Natural killer cell treated with Interleukin-12 subunit alpha and Interleukin-12 subunit beta and Interleukin-15 and Interleukin-18, amount 100 ng/mL, for 72 hours (primary cell): Measurements from ENCODE around the gene ZGPAT. TPM values are rescaled to one million over a fixed set of nuclear protein-coding genes. Genes with fewer than 3 reads are reported as not detected.

Experiments
- ATAC-seq, 2 donors: fragments of 150-1000 bp; cut with Tn5 transposase in 1 of 2; sonication (Bioruptor Pico), chemical (Tn5 transposase) in 1 of 2; 2 replicates each; pipeline ENCODE4 v1.10.0; 2021
- DNase-seq: peaks from one replicate; pipeline ENCODE4 v3.0.0; 2022; ENCODE audit warnings: low spot score
- H3K27ac Mint-ChIP-seq, 2 donors: 1 replicate in 1 of 2; 2 replicates in 1 of 2; pipeline ENCODE4 v1.8.0; 2022; ENCODE audit warnings: mixed read lengths in 2 of 2, mild to moderate bottlenecking in 1 of 2, moderate library complexity in 1 of 2
- H3K27me3 Mint-ChIP-seq, 2 donors: 1 replicate in 1 of 2; 2 replicates in 1 of 2; pipeline ENCODE4 v1.8.0; 2022; ENCODE audit warnings: mixed read lengths in 2 of 2
- H3K36me3 Mint-ChIP-seq: one replicate; pipeline ENCODE4 v1.8.0; 2022; ENCODE audit warnings: mixed read lengths
- H3K4me1 Mint-ChIP-seq, 2 donors: 1 replicate in 1 of 2; 2 replicates in 1 of 2; pipeline ENCODE4 v1.8.0; 2022; ENCODE audit warnings: low read depth in 2 of 2, mixed read lengths in 2 of 2, mild to moderate bottlenecking in 1 of 2
- H3K4me3 Mint-ChIP-seq: one replicate; pipeline ENCODE4 v1.8.0; 2022; ENCODE audit warnings: mixed read lengths
- H3K9me3 Mint-ChIP-seq: 2 replicates; pipeline ENCODE4 v1.8.0; 2022; ENCODE audit warnings: mixed read lengths
- total RNA-seq, 2 donors: library from RNA; stranded (reverse); gene quantifications; one replicate each; pipeline ENCODE4 v1.2.3, GENCODE V29; 2022

Gene ZGPAT
- total RNA-seq, 2 donors from 2014 or later: 40.8 to 53.0 TPM

GRCh38 chr20:63741676-63742380 is 34.0 kb downstream of the ZGPAT start:
- ATAC-seq (no peak), DNase-seq (no peak)
- Mint-ChIP-seq H3K36me3 (no peaks in the 10 kb centered on the region), H3K9me3 (no peaks in the 10 kb centered on the region), H3K27ac (no peak overlapping the region), H3K4me1 (peaks cover 0 to 4% of the 10 kb centered on the region in 2 donors), H3K4me3 (peak overlapping the region; percentile 20), H3K27me3 (no peaks in the 10 kb centered on the region)

GRCh38 chr20:63742381-63743024 is 34.7 kb downstream of the ZGPAT start:
- DNase-seq (no peak), ATAC-seq (no peak)
- no peaks in the 10 kb centered on the region for H3K4me1 Mint-ChIP-seq
- no peaks in the 10 kb centered on the region for H3K9me3 Mint-ChIP-seq
- H3K4me3 Mint-ChIP-seq: no peak overlapping the region
- no peaks in the 10 kb centered on the region for H3K36me3 Mint-ChIP-seq
- H3K27ac Mint-ChIP-seq: no peak overlapping the region
- no peaks in the 10 kb centered on the region for H3K27me3 Mint-ChIP-seq

GRCh38 chr20:63743210-63743970 is 35.6 kb downstream of the ZGPAT start:
- DNase-seq (no peak), ATAC-seq (no peak)
- H3K9me3 Mint-ChIP-seq: no peaks in the 10 kb centered on the region
- no peaks in the 10 kb centered on the region for H3K36me3 Mint-ChIP-seq
- H3K27ac Mint-ChIP-seq: no peak overlapping the region
- H3K4me1 Mint-ChIP-seq: no peaks in the 10 kb centered on the region
- H3K27me3 Mint-ChIP-seq: no peaks in the 10 kb centered on the region
- H3K4me3 Mint-ChIP-seq: no peak overlapping the region

- no peak for ATAC-seq
- DNase-seq: no peak
- Mint-ChIP-seq H3K36me3 (no peaks in the 10 kb centered on the region), H3K4me3 (no peak overlapping the region), H3K27me3 (no peaks in the 10 kb centered on the region), H3K4me1 (no peaks in the 10 kb centered on the region), H3K27ac (no peak overlapping the region), H3K9me3 (no peaks in the 10 kb centered on the region)
Measured at GRCh38 chr20:63744158-63744557, 36.3 kb downstream of the ZGPAT start.

- no peak for DNase-seq
- no peaks in the 10 kb centered on the region for H3K27me3 Mint-ChIP-seq
- ATAC-seq: no peak
- no peak overlapping the region for H3K27ac Mint-ChIP-seq
- peaks cover 0 to 3% of the 10 kb centered on the region in 2 donors for H3K4me1 Mint-ChIP-seq
- H3K36me3 Mint-ChIP-seq: no peaks in the 10 kb centered on the region
- no peak overlapping the region for H3K4me3 Mint-ChIP-seq
- no peaks in the 10 kb centered on the region for H3K9me3 Mint-ChIP-seq
Measured at GRCh38 chr20:63744574-63745423, 37.0 kb downstream of the ZGPAT start.

- H3K9me3 Mint-ChIP-seq: no peaks in the 10 kb centered on the region
- H3K4me1 Mint-ChIP-seq: peaks cover 0 to 3% of the 10 kb centered on the region in 2 donors
- H3K27ac Mint-ChIP-seq: no peak overlapping the region
- H3K27me3 Mint-ChIP-seq: no peaks in the 10 kb centered on the region
- DNase-seq (no peak), ATAC-seq (no peak)
- H3K36me3 Mint-ChIP-seq: no peaks in the 10 kb centered on the region
- no peak overlapping the region for H3K4me3 Mint-ChIP-seq
Measured at GRCh38 chr20:63745424-63745805, 37.6 kb downstream of the ZGPAT start.

- H3K27me3 Mint-ChIP-seq: no peaks in the 10 kb centered on the region
- DNase-seq: no peak
- H3K27ac Mint-ChIP-seq: no peak overlapping the region
- no peaks in the 10 kb centered on the region for H3K36me3 Mint-ChIP-seq
- peaks cover 0 to 3% of the 10 kb centered on the region in 2 donors for H3K4me1 Mint-ChIP-seq
- H3K9me3 Mint-ChIP-seq: no peaks in the 10 kb centered on the region
- H3K4me3 Mint-ChIP-seq: no peak overlapping the region
- no peak for ATAC-seq
Measured at GRCh38 chr20:63745961-63746731, 38.3 kb downstream of the ZGPAT start.

- DNase-seq: no peak
Measured at GRCh38 chr20:63746751-63747315, 39.0 kb downstream of the ZGPAT start.

GRCh38 chr20:63747622-63748069 is 39.8 kb downstream of the ZGPAT start:
- Mint-ChIP-seq H3K36me3 (no peaks in the 10 kb centered on the region), H3K4me1 (peaks cover 0 to 6% of the 10 kb centered on the region in 2 donors), H3K9me3 (no peaks in the 10 kb centered on the region), H3K27ac (no peak overlapping the region), H3K27me3 (no peaks in the 10 kb centered on the region), H3K4me3 (no peak overlapping the region)
- DNase-seq: peak; percentile 56
- no peak for ATAC-seq

More at GRCh38 chr20:63746751-63747315, 39.0 kb downstream of the ZGPAT start:
- no peaks in the 10 kb centered on the region for H3K9me3 Mint-ChIP-seq
- no peak for ATAC-seq
- H3K4me1 Mint-ChIP-seq: peaks cover 0 to 3% of the 10 kb centered on the region in 2 donors
- no peaks in the 10 kb centered on the region for H3K27me3 Mint-ChIP-seq
- H3K4me3 Mint-ChIP-seq: no peak overlapping the region
- no peaks in the 10 kb centered on the region for H3K36me3 Mint-ChIP-seq
- H3K27ac Mint-ChIP-seq: no peak overlapping the region

GRCh38 chr20:63748070-63748933 is 40.5 kb downstream of the ZGPAT start:
- DNase-seq (peak; percentile 55), ATAC-seq (no peak)
- Mint-ChIP-seq H3K9me3 (no peaks in the 10 kb centered on the region), H3K27me3 (no peaks in the 10 kb centered on the region), H3K36me3 (no peaks in the 10 kb centered on the region), H3K27ac (no peak overlapping the region), H3K4me3 (no peak overlapping the region), H3K4me1 (peaks cover 0 to 6% of the 10 kb centered on the region in 2 donors)

- Mint-ChIP-seq H3K4me3 (no peak overlapping the region), H3K27ac (no peak overlapping the region)
Measured at GRCh38 chr20:63748934-63749270, 41.1 kb downstream of the ZGPAT start.

More at GRCh38 chr20:63748934-63749270, 41.1 kb downstream of the ZGPAT start:
- DNase-seq (peak; percentile 22), ATAC-seq (no peak)
- no peaks in the 10 kb centered on the region for H3K9me3 Mint-ChIP-seq
- no peaks in the 10 kb centered on the region for H3K36me3 Mint-ChIP-seq
- peaks cover 0 to 6% of the 10 kb centered on the region in 2 donors for H3K4me1 Mint-ChIP-seq
- H3K27me3 Mint-ChIP-seq: no peaks in the 10 kb centered on the region
